ENCODE data around the gene PAK5.

DNA sequence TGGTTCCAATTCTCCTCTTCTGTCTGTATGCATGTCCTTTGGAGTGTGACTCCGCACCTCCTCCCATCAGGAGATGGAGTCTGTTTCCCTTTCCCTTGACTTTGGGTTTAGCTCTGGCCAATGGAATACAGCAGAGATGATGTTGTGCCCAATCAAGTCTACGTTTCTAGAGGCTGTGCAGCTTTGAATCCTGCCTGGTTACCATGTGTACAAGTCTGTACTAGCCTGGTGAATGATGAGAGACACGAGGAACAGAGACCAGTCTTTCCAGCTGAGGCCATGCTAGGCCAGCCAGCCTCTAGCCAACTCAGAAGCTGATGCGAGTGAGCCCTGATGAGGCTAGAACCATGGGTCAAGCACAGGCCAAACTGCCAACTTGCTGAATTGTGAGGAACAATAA lies 241.3 kb downstream of the PAK5 start:
- TF ChIP-seq, protein P1, sequence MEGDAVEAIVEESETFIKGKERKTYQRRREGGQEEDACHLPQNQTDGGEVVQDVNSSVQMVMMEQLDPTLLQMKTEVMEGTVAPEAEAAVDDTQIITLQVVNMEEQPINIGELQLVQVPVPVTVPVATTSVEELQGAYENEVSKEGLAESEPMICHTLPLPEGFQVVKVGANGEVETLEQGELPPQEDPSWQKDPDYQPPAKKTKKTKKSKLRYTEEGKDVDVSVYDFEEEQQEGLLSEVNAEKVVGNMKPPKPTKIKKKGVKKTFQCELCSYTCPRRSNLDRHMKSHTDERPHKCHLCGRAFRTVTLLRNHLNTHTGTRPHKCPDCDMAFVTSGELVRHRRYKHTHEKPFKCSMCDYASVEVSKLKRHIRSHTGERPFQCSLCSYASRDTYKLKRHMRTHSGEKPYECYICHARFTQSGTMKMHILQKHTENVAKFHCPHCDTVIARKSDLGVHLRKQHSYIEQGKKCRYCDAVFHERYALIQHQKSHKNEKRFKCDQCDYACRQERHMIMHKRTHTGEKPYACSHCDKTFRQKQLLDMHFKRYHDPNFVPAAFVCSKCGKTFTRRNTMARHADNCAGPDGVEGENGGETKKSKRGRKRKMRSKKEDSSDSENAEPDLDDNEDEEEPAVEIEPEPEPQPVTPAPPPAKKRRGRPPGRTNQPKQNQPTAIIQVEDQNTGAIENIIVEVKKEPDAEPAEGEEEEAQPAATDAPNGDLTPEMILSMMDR (conservative IDR thresholded peaks at IDR 0.05): no peak
- no peak for TF ChIP-seq EZH2 (IDR thresholded peaks at IDR 0.05; ENCODE audit: low read depth)

Data from PC-9 (cell line).